Stimulated activated CD8-positive, alpha-beta memory T cell treated with anti-CD3 and anti-CD28 coated beads, Interleukin-15, amount 100 ng/mL, for 4 hours (primary cell): Measurements from ENCODE around the gene FA2H.
"Not testable (repeated sequence)": the region's sequence is repeated elsewhere in the genome, so short reads cannot be mapped to it uniquely, and the experiment has no call there.

Experiments
- DNase-seq, 2 donors: peaks; one replicate each; pipeline ENCODE4 v3.0.0-alpha.2; 2020; ENCODE audit warnings: low read depth in 2 of 2

Gene FA2H

GRCh38 chr16:74682556-74682955 lies 92.1 kb downstream of the FA2H start:
- no peak for DNase-seq

GRCh38 chr16:74680681-74681080 lies 93.9 kb downstream of the FA2H start:
- DNase-seq: no peak

- DNase-seq: no peak
Measured at GRCh38 chr16:74679983-74680382, 94.6 kb downstream of the FA2H start.

GRCh38 chr16:74677868-74678267 lies 96.8 kb downstream of the FA2H start:
- DNase-seq: no peak

GRCh38 chr16:74673876-74674275 lies 100.7 kb downstream of the FA2H start:
- no peak for DNase-seq

- DNase-seq: not testable (repeated sequence)
Measured at GRCh38 chr16:74668877-74669276, 105.7 kb downstream of the FA2H start.

GRCh38 chr16:74667255-74667700 lies 107.3 kb downstream of the FA2H start:
- no peak for DNase-seq

- peak; percentile 88 to 97 for DNase-seq
Measured at GRCh38 chr16:74666425-74667254, 108.0 kb downstream of the FA2H start, which contains the start of gene RFWD3. Gene RFWD3, minus strand, starts transcription at chr16:74666877. Its CDS starts 5,428 bp downstream, at chr16:74661449.

- no peak for DNase-seq
Measured at GRCh38 chr16:74666010-74666421, 108.6 kb downstream of the FA2H start.
